ENCODE data around the gene HOXA6. TPM values are rescaled to one million over a fixed set of nuclear protein-coding genes. Genes with fewer than 3 reads are reported as not detected.

The HOXA6 gene
- total RNA-seq, 1 donor from 2014 or later = not detected

DNA sequence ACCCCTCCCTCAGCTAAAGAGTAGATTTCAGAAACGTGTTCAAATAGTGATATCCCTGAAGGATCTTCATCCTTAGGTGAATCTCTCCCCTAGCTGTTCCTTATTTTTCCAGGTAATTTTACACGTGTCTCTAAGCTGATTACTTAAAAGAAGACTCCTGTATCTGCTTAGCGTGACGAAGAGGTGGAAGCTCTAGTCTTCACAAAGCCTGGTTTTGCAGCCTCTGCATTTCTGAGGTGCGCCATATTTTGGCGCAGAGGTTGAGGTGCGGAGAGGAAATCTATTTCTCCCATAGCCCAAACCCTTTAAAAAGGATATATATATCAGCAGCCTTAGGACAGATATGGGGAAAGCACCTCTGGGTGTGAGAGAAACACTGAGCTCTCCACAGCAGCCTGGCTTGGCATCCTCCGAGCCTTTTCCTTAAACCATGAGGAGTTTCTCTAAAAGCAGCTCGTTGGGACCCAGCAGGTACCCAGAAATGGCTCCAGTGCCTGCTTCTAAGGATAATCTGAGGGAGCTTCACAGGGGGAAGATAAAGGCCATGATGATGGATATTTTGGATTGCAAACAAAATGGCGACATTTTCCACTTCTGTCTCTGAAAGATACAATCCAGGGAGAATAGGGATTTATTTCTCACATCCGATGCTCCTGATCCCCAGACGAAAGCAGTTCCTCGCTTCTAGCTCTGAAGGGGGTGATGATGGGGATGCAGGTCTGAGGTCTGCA is 42.1 kb downstream of the HOXA6 start:
- H3K9me3 Mint-ChIP-seq = no peaks in the 10 kb centered on the region
- ATAC-seq (ENCODE audit: low read depth) (no peak), DNase-seq (no peak)
- intact Hi-C loops (cut with micrococcal nuclease) = no loop called here
- H3K4me3 Mint-ChIP-seq = no peak overlapping the region
- CTCF ChIA-PET = interaction anchor here (0.8 to 1.0 kb wide), 2 partner anchors 56 to 605 kb away, joined by 3 read pairs; no protein-coding TSS in a partner anchor
- H3K27me3 Mint-ChIP-seq = peaks cover 47% of the 10 kb centered on the region
- H3K27ac Mint-ChIP-seq = no peak overlapping the region
- H3K36me3 Mint-ChIP-seq (ENCODE audit: low read depth) = no peaks in the 10 kb centered on the region
- POLR2A ChIA-PET = interaction anchor here (0.6 kb wide), 1 partner anchor 448 kb away, joined by 6 read pairs; no protein-coding TSS in a partner anchor
- peaks cover 14% of the 10 kb centered on the region for H3K4me1 Mint-ChIP-seq
- no peak for TF ChIP-seq CTCF (IDR thresholded peaks at IDR 0.05)

- no peaks in the 10 kb centered on the region for H3K9me3 Mint-ChIP-seq
- intact Hi-C loops (cut with micrococcal nuclease) = no loop called here
- ATAC-seq (ENCODE audit: low read depth) (no peak), DNase-seq (no peak)
- H3K4me3 Mint-ChIP-seq = no peak overlapping the region
- H3K27me3 Mint-ChIP-seq = peaks cover 55% of the 10 kb centered on the region
- no peak overlapping the region for H3K27ac Mint-ChIP-seq
- H3K4me1 Mint-ChIP-seq = peaks cover 14% of the 10 kb centered on the region
- TF ChIP-seq CTCF (IDR thresholded peaks at IDR 0.05) = no peak
- ChIA-PET CTCF (interaction anchor here (1.0 kb wide), 1 partner anchor 604 kb away, joined by 3 read pairs; no protein-coding TSS in a partner anchor), POLR2A (no interaction called here)
- H3K36me3 Mint-ChIP-seq (ENCODE audit: low read depth) = peaks cover 5% of the 10 kb centered on the region
Measured at GRCh38 chr7:27104341-27105058, 43.1 kb downstream of the HOXA6 start.

GRCh38 chr7:27103489-27104226 is 43.9 kb downstream of the HOXA6 start:
- ATAC-seq (ENCODE audit: low read depth) (no peak), DNase-seq (no peak)
- Mint-ChIP-seq H3K27ac (no peak overlapping the region), H3K27me3 (peaks cover 61% of the 10 kb centered on the region), H3K9me3 (no peaks in the 10 kb centered on the region), H3K4me1 (peaks cover 20% of the 10 kb centered on the region), H3K36me3 (ENCODE audit: low read depth) (peaks cover 10% of the 10 kb centered on the region), H3K4me3 (no peak overlapping the region)
- TF ChIP-seq CTCF (IDR thresholded peaks at IDR 0.05) = no peak
- CTCF ChIA-PET = no interaction called here
- POLR2A ChIA-PET = no interaction called here
- intact Hi-C loops (cut with micrococcal nuclease) = no loop called here

- H3K27me3 Mint-ChIP-seq = peaks cover 64% of the 10 kb centered on the region
- DNase-seq (no peak), ATAC-seq (ENCODE audit: low read depth) (no peak)
- intact Hi-C loops (cut with micrococcal nuclease) = no loop called here
- H3K36me3 Mint-ChIP-seq (ENCODE audit: low read depth) = peaks cover 10% of the 10 kb centered on the region
- H3K9me3 Mint-ChIP-seq = no peaks in the 10 kb centered on the region
- peaks cover 24% of the 10 kb centered on the region for H3K4me1 Mint-ChIP-seq
- peak within 1 kb of the TSS; percentile 36 for H3K4me3 Mint-ChIP-seq
- ChIA-PET POLR2A (no interaction called here), CTCF (no interaction called here)
- no peak for TF ChIP-seq CTCF (IDR thresholded peaks at IDR 0.05)
- H3K27ac Mint-ChIP-seq = no peak within 1 kb of the TSS
Measured at GRCh38 chr7:27102581-27103442, 44.8 kb downstream of the HOXA6 start, which contains the start of gene HOXA2. Gene HOXA2 (minus strand): TSS chr7:27102683. CDS start chr7:27102500, 183 bp downstream.

All from activated B cell treated with CpG ODN at 0.5 μM for 24 hours (primary cell).